PC-3 (cell line): ENCODE measurements around the gene HMOX1. TPM values are rescaled to one million over a fixed set of nuclear protein-coding genes. Genes with fewer than 3 reads are reported as not detected.

ENCODE experiments used
- ATAC-seq: fragments of 200-7000 bp; cut with Tn5 transposase; 2 replicates; pipeline ENCODE4 v1.9.1; 2020; ENCODE audit warnings: mild to moderate bottlenecking, moderate library complexity
- BruUV-seq: library from RNA; stranded (reverse); fragments of 400-500 nt; replicated peaks from 2 replicates; lab custom pipeline; 2021; lab: Mats Ljungman, UMichigan
- CTCF ChIA-PET: fragments of 300-600 bp; sonication (Branson Sonifier 250); formaldehyde crosslinking; loops from one replicate; lab custom pipeline; 2022; ENCODE audit warnings: antibody characterized with exemption; lab: Charles Lee
- POLR2A ChIA-PET: fragments of 300-600 bp; sonication (Branson Sonifier 250); formaldehyde crosslinking; loops from one replicate; lab custom pipeline; 2022; ENCODE audit warnings: antibody characterized with exemption; ENCODE audit not compliant: unreplicated experiment; lab: Charles Lee
- DNase-seq: peaks from one replicate; pipeline ENCODE4 v3.0.0-alpha.2; 2015
- H2AFZ ChIP-seq: fragments of 300-600 bp; sonication (generic); 2 replicates; pipeline ENCODE4 v1.6.0; 2016; ENCODE audit warnings: antibody characterized with exemption, low read length
- H3F3A ChIP-seq: fragments of 300-600 bp; sonication (generic); one replicate; pipeline ENCODE4 v1.6.0; 2017; ENCODE audit warnings: antibody characterized with exemption, low read length, control low read depth, mild to moderate bottlenecking; ENCODE audit not compliant: unreplicated experiment
- H3K27ac ChIP-seq: fragments of 300-600 bp; sonication (generic); 2 replicates; pipeline ENCODE4 v1.5.1; 2016; ENCODE audit warnings: mild to moderate bottlenecking, low read length
- H3K27me3 ChIP-seq: fragments of 300-600 bp; sonication (generic); 2 replicates; pipeline ENCODE4 v1.6.1; 2016; ENCODE audit warnings: low read length, mixed read lengths
- H3K36me3 ChIP-seq: fragments of 300-600 bp; sonication (generic); 2 replicates; pipeline ENCODE4 v1.6.1; 2016; ENCODE audit warnings: low read depth, mixed run types, low read length, mixed read lengths
- H3K4me1 ChIP-seq: fragments of 300-600 bp; sonication (generic); 2 replicates; pipeline ENCODE4 v1.5.1; 2016; ENCODE audit warnings: low read length; ENCODE audit not compliant: insufficient read depth
- H3K4me2 ChIP-seq: fragments of 300-600 bp; sonication (generic); 2 replicates; pipeline ENCODE4 v1.6.0; 2016; ENCODE audit warnings: low read length
- H3K4me3 ChIP-seq: fragments of 300-600 bp; sonication (generic); 2 replicates; pipeline ENCODE4 v1.5.1; 2016; ENCODE audit warnings: mild to moderate bottlenecking, low read length, mixed read lengths
- H3K79me2 ChIP-seq: fragments of 300-600 bp; sonication (generic); 2 replicates; pipeline ENCODE4 v1.6.1; 2017; ENCODE audit warnings: low read length, mixed read lengths
- H3K9ac ChIP-seq: fragments of 300-600 bp; sonication (generic); 2 replicates; pipeline ENCODE4 v1.6.0; 2016; ENCODE audit warnings: mild to moderate bottlenecking, low read length
- H3K9me2 ChIP-seq: fragments of 300-600 bp; sonication (generic); replicated peaks from 2 replicates; pipeline ENCODE4 v1.6.1; 2016; ENCODE audit warnings: mixed run types, low read length, mixed read lengths
- H3K9me3 ChIP-seq: fragments of 300-600 bp; sonication (generic); 2 replicates; pipeline ENCODE4 v1.6.1; 2016; ENCODE audit warnings: low read length, mixed read lengths
- H4K20me1 ChIP-seq: fragments of 300-600 bp; sonication (generic); 2 replicates; pipeline ENCODE4 v1.6.1; 2016; ENCODE audit warnings: low read length, mixed read lengths
- EZH2 ChIP-seq: fragments of 300-600 bp; sonication (generic); IDR thresholded peaks from one replicate; pipeline ENCODE4 v1.6.1; 2017; ENCODE audit warnings: antibody characterized with exemption, mild to moderate bottlenecking, low read length; ENCODE audit not compliant: unreplicated experiment
- EZH2phosphoT487 ChIP-seq: fragments of 300-600 bp; sonication (generic); IDR thresholded peaks from 2 replicates; pipeline ENCODE4 v1.6.1; 2018; ENCODE audit warnings: mild to moderate bottlenecking, antibody characterized with exemption, low read length, borderline replicate concordance
- intact Hi-C: fragments of 100-400 bp; cut with micrococcal nuclease; formaldehyde crosslinking; loops from 2 replicates; pipeline ENCODE4 v1.9.0; 2023
- total RNA-seq: library from RNA; depleted of rRNA; stranded (reverse); fragments of >200 nt; gene quantifications from 2 replicates; pipeline ENCODE4 v1.2.3, GENCODE V29; 2014
- TF ChIP-seq, protein P1 (sequence below): fragments of 300-600 bp; sonication (generic); conservative IDR thresholded peaks from 2 replicates; pipeline ENCODE4 v1.5.1; 2017; ENCODE audit warnings: antibody characterized with exemption, low read depth, mild to moderate bottlenecking, low read length

HMOX1 gene
- total RNA-seq, 1 experiment from 2014 or later = 16.5 TPM

DNA sequence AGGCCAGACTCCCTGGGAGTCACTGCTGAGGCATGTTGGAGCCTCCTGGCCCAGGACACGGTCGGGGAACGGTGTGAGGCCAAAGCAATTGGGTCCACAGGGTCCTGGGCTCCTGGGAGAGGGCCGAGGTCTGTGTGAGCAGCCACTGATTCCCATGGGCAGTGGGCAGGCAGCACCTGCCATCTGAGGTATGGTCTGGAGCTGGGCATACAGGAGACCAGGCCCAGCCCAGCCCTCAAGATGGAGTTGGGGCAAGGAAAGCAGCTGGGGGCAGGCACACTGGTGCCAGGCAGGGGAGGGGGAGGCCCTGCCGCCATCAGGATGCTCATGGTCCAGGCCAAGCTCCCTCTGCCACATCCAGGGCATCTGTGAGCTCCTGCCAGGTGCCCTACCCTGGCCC is 32.2 kb upstream of the HMOX1 start:
- Histone ChIP-seq H3K9me3 (no peaks in the 10 kb centered on the region), H3K27ac (no peak overlapping the region), H3K9me2 (no peaks in the 10 kb centered on the region), H3K9ac (no peak overlapping the region), H3K4me2 (no peak overlapping the region), H3K79me2 (no peaks in the 10 kb centered on the region), H3K4me3 (no peak overlapping the region), H3K27me3 (no peaks in the 10 kb centered on the region), H4K20me1 (no peaks in the 10 kb centered on the region), H3K36me3 (no peaks in the 10 kb centered on the region), H3F3A (no peaks in the 10 kb centered on the region), H3K4me1 (peaks cover 11% of the 10 kb centered on the region), H2AFZ (no peak overlapping the region)
- TF ChIP-seq EZH2 = no peak
- TF ChIP-seq, protein P1, sequence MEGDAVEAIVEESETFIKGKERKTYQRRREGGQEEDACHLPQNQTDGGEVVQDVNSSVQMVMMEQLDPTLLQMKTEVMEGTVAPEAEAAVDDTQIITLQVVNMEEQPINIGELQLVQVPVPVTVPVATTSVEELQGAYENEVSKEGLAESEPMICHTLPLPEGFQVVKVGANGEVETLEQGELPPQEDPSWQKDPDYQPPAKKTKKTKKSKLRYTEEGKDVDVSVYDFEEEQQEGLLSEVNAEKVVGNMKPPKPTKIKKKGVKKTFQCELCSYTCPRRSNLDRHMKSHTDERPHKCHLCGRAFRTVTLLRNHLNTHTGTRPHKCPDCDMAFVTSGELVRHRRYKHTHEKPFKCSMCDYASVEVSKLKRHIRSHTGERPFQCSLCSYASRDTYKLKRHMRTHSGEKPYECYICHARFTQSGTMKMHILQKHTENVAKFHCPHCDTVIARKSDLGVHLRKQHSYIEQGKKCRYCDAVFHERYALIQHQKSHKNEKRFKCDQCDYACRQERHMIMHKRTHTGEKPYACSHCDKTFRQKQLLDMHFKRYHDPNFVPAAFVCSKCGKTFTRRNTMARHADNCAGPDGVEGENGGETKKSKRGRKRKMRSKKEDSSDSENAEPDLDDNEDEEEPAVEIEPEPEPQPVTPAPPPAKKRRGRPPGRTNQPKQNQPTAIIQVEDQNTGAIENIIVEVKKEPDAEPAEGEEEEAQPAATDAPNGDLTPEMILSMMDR = no peak
- no peak for TF ChIP-seq EZH2phosphoT487
- ChIA-PET CTCF (no interaction called here), POLR2A (interaction anchor here (0.6 kb wide), 1 partner anchor 492 kb away, joined by 6 read pairs; no protein-coding TSS in a partner anchor)
- no peak for DNase-seq
- no peak for ATAC-seq
- BruUV-seq = no TSS peak
- intact Hi-C loops = no loop called here

DNA sequence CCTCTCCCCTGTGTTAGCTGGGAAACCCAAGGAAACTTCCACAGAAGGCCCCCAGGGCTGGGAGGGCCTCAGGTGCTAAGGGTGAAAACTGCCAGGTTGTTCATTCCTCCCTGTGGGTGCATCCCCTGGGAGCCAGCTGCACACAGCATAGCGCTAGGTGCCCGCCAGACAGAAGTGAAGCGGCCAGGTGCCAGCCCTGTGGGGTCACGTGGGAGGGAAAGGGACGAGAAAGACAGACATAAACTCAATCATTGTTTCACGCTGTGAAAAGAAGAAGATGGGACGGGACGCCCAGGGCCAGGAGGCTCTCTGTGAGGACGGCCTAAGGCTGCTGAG is 31.6 kb upstream of the HMOX1 start:
- H3K4me3 ChIP-seq = no peak overlapping the region
- H3K4me2 ChIP-seq = no peak overlapping the region
- ATAC-seq (no peak), DNase-seq (no peak)
- no peaks in the 10 kb centered on the region for H4K20me1 ChIP-seq
- no peak overlapping the region for H2AFZ ChIP-seq
- no peaks in the 10 kb centered on the region for H3K79me2 ChIP-seq
- ChIA-PET CTCF (no interaction called here), POLR2A (interaction anchor here (0.6 kb wide), 1 partner anchor 491 kb away, joined by 6 read pairs; no protein-coding TSS in a partner anchor)
- H3K9me2 ChIP-seq = no peaks in the 10 kb centered on the region
- H3K9ac ChIP-seq = no peak overlapping the region
- no peaks in the 10 kb centered on the region for H3K27me3 ChIP-seq
- H3K36me3 ChIP-seq = no peaks in the 10 kb centered on the region
- no peak overlapping the region for H3K27ac ChIP-seq
- intact Hi-C loops = no loop called here
- no peaks in the 10 kb centered on the region for H3K9me3 ChIP-seq
- H3K4me1 ChIP-seq = peaks cover 11% of the 10 kb centered on the region
- no peaks in the 10 kb centered on the region for H3F3A ChIP-seq
- TF ChIP-seq EZH2 (no peak), EZH2phosphoT487 (no peak)
- TF ChIP-seq, protein P1 = no peak
- BruUV-seq = no TSS peak

DNA sequence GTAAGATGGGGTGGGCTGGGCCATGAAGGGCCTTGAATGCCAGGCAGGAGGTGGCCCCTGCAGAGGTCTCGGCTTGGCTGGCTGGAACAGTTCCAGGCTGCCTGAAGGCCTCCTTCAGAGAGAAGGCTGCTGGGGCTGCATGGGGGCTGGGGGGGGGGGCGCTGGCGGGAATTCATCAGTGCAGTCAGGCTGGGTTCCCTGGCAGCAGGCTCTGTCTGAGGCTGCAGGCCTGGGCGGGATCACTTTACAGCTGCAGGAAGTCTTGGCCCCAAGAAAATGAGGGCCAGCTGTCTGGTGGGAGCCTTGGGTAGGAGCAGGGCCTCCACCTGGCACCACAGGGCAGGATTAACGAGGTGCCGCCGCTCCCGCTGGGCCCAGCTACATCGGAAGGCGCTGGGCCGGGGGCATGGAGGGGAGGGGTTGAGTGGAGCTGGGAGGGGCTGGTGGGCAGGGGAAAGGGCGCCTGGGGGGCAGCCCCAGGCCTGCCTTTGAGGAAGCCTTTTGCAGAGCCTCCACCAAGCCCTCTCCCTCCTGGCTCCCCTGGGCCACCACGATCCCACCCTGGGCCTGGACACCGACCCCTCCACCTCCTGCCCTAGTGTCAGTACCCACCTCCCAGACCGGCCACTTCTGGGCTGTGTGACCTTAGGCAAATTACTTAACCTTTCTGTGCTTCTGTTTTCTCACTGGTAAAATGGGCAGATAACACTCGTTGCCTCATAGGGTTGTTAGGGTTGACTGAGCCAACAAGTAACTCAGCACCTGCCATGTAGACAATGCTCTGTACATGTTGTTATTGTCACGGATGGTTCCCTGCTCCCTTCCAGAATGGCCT is 31.0 kb upstream of the HMOX1 start:
- no peaks in the 10 kb centered on the region for H3K36me3 ChIP-seq
- peak overlapping the region; percentile 75; the same call in 1 of the 2 replicates for H2AFZ ChIP-seq
- intact Hi-C loops = loop anchor here (1.0 to 2.0 kb wide), 3 partner anchors 81 to 273 kb away; no protein-coding TSS in a partner anchor
- H3K9me3 ChIP-seq = no peaks in the 10 kb centered on the region
- peak; percentile 3; the same call in 1 of the 2 replicates for ATAC-seq
- no peaks in the 10 kb centered on the region for H3F3A ChIP-seq
- DNase-seq = no peak
- no peaks in the 10 kb centered on the region for H3K79me2 ChIP-seq
- no TSS peak for BruUV-seq
- H4K20me1 ChIP-seq = no peaks in the 10 kb centered on the region
- TF ChIP-seq, protein P1 = no peak
- no peak for TF ChIP-seq EZH2phosphoT487
- TF ChIP-seq EZH2 = no peak
- no peak overlapping the region for H3K27ac ChIP-seq
- H3K9ac ChIP-seq = no peak overlapping the region; the same call in 1 of the 2 replicates
- CTCF ChIA-PET = no interaction called here
- no peak overlapping the region for H3K4me3 ChIP-seq
- no peaks in the 10 kb centered on the region for H3K27me3 ChIP-seq
- no peaks in the 10 kb centered on the region for H3K9me2 ChIP-seq
- POLR2A ChIA-PET = no interaction called here
- H3K4me2 ChIP-seq = peak overlapping the region; percentile 48; the same call in 1 of the 2 replicates
- H3K4me1 ChIP-seq = peaks cover 11% of the 10 kb centered on the region
